GM19025 (cell line): ENCODE data around the gene ZNF785.
"Not testable (repeated sequence)": the region's sequence is repeated elsewhere in the genome, so short reads cannot be mapped to it uniquely, and the experiment has no call there.

Source experiments
- ATAC-seq: cut with Tn5 transposase; IDR thresholded peaks from one replicate; pipeline ENCODE4 v1.9.1; 2021; ENCODE audit warnings: mild to moderate bottlenecking, low read depth, moderate library complexity; ENCODE audit not compliant: unreplicated experiment

Gene ZNF785

DNA sequence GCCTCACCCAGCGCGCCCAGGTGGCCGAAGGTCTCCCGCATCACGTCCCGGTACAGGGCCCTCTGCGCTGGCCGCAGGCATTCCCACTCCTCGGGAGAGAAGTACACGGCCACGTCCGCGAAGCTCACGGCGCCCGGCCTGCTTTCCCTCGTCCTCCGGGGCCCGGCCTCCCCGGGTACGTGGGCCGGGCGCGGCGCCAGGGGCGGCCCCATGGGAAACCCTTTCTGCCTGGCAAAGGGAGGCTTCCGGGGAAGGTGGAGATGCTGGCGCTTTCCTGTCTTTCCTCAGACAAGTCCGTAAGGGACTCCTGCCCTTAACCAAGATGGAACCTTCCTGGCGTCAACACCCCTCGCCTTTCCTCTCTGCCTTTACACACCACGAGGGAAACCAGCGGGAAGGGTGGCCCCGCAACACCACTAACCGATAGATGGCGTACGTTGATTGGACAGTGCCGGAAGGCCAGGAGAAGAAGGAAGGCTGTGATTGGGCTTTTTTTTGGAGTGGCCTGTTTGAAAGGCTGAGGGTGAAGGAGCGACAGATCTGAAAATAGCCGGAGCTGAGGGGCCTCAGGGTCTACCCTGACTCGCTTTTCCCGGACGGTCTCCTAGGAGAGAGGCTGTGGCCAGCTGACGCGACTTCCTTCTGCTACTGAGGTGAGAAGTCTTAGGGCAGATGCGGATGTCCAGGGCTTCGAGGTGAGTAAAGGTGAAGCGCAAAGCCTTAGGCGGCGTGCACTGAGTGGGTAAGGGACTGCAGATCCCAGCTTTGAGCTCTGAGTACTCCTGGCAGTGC lies at the start of gene ZNF785:
TSS of gene ZNF785 (minus strand) at position 298 of the 792 bp plus-strand sequence. CDS start at position 212, 86 bp downstream.
- peak; percentile 92 for ATAC-seq

DNA sequence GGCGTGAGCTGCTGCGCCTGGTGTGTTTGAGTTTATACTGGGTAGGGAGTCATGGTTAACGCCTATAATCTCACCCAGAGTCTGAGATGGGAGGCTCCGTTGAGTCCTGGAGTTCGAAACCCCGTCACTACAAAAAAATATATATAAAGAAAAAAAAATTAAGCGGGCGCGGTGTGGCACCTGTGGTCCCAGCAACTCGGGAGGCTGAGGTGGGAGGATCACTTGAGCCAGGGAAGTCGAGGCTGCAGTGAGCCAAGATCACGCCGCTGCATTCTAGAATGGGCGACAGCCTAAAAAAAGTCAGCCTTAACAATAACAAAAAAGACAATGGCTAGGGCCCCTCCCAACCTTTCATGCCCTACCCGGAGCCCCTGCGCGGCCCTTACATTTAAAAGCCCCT lies 48.0 kb upstream of the ZNF785 start:
- ATAC-seq: no peak

DNA sequence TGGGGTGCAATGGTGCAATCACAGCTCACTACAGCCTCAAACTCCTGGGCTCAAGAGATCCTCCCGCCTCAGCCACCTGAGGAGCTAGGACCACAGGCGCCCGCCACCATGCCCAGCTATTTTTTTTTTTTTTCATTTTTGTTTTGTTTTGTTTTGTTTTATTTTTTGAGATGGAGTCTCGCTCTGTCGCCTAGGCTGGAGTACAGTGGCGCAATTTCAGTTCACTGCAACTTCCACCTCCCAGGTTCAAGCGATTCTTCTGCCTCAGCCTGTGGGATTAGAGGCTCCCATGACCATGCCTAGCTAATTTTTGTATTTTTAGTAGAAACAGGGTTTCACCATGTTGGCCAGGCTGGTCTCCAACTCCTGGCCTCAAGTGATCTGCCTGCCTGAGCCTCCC lies 47.0 kb upstream of the ZNF785 start:
- ATAC-seq: not testable (repeated sequence)

DNA sequence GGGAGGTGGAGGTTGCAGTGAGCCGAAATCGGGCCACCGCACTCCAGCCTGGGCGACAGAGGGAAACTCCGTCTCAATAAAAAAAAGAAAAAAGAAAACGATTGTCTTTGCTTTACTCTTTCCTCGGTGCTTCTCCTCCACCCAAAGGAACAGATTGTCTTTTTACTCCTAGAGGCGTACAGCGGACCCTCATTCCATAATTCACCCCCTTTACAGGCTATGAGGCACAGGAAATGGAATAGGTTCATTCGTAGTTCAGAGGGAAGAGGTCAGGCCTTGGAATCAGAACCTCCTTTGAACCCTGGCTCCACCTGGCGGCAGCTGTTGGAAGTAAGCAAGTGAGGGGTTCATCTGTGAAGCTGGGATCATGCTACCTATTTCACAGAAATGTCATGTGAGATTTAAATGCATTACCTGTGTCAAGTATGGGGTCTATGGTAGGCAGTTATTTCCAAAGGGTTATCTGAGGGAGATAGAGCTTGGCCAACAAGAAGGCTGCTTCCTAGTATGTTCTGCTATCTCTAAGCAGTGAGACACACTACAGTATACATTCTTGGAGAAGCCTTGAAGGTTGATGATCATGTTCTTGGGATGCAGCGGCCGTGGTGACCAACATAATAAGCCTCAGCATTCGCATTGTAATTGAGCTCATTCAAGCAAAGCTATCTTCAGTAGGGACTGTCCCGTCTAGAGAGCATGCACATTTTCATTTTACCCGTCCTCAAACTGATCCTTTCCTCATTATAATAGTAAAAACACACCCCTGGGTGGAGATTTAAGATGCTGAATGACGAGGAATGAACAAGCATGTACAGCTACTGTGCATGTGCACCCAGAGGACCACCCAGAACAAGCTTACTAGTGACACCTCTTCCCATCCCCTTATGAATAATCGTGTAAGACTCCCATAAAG lies 43.4 kb upstream of the ZNF785 start:
- ATAC-seq: no peak

DNA sequence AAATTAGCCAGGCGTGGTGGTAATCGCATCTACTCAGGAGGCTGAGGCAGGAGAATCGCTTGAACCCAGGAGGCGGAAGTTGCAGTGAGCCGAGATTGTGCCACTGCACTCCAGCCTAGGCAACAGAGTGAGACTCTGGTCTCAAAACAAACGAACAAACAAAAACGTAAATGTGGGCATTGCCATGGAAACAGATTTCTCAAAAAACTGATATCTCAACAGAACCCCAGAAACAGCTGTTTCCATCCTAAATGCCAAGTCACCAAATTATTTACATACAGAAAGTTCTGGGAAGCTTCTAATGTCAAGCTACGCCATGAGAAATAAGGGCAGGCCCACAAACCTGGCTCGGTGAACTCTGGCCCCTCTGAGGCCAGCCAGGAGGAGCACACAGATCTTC lies 40.7 kb upstream of the ZNF785 start:
- no peak for ATAC-seq

DNA sequence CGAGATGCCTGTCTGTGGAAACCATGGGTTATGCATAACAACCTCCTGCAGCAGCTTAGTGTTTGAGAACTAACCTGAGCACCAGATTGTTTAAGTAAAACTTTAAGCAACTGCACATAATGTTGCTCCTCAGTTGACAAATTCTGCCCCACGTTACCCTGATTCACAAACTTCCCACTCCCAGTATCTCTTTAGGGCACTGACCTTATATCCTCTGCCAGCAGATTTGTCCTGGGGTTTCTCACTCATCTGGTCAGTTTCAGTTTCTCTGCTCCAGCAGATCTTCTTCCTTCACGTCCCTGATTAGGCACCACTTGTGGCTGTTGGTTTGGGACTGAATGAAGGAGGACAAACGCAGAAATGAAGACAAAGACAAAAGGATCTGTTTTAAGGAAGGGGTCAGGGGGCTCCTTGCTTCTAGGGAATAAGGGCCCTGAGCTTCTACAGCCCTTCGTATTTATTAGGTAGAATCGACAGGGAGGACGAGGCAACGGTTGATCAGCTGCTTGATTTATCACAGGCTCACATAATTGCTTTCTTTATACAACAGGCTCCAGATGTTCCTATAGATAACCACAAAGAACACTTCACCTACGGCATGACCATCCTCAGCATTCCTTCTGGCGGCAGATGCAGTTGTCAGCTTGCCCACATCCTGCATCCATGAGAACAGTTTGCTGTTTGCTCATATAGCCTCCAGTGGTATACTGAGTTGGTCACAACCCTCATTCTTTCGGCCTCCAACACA lies 38.2 kb upstream of the ZNF785 start:
- no peak for ATAC-seq

DNA sequence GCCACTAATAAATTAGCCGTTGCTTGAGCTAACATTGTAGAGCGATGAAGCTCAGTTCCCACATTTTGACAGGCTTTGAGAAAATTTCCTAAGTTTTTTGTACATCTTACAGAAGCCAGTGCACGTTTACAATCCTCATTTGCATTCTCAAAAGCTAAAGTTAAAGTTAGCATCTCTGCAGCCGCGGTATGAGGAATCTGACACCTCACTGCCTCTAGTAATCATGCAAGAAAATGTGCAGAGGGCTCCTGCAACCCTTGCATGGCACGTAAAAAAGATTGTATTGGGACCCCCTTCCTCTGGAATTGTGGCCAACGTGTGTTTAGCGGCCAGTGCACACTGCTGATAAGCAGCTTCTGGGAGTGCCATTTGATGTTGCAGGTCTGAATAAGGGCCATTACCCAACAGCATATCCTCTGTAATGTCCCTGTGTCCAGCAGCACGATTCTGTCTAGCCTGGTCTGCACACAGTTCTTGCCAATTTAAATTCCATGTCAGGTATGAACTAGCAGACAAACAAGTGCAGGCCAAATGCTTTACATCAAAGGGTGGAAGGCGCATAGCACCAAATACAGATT lies 37.0 kb upstream of the ZNF785 start:
- ATAC-seq: no peak

DNA sequence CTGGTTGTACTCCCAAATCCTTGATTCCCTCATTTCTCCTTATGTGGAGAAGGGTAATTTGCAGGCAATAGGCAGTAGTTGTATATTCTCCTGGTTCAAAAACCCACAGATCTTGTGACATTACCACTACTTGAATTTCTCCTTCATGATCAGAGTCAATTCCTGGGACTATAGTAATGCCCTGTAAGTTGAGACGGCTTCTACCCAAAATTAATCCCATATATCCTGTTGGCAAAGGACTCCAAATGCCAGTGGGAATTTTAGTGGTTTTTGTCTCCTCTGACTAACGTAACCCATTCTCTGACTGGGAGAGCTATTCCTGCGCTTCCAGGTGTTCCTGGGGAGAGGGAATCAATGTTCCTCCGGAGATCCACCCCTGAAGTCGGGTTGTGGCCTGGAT lies 36.3 kb upstream of the ZNF785 start:
- no peak for ATAC-seq

DNA sequence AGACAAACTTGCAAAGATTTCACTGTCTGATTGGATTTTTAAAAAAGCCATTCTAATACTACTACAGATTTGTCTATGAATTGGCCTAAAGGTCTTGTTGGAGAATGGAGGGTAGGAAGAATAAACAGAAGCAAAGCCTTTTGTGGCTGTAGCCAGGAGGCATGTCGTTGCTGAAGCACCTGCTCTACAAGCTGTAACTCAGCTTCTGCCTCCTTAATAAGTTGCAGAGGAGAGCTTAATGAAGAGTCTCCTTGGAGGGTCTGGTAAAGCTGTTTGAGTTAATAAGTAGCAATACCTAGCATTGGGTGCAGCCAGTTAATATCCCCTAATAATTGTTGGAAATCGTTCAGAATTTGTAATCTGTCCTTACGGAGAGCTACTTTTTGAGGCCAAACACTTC lies 34.7 kb upstream of the ZNF785 start:
- ATAC-seq: no peak

DNA sequence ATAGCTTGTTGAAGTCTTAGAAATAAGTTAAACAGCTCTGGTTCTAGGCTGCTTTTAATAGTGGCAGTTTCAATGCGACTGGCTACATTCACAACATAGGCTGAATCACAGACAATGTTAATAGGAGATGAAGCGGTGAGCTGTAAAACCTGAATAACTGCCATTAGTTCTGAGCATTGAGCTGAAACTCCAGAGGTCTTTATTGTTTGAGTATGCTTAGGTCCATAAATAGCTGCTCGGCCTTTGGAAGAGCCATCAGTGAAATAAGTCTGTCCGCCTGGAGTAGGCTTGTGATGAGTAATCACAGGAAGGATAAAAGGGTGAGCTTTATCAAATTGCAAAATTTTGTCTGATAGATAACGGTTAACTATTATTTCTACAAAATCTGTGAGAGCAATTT lies 34.1 kb upstream of the ZNF785 start:
- ATAC-seq: no peak

DNA sequence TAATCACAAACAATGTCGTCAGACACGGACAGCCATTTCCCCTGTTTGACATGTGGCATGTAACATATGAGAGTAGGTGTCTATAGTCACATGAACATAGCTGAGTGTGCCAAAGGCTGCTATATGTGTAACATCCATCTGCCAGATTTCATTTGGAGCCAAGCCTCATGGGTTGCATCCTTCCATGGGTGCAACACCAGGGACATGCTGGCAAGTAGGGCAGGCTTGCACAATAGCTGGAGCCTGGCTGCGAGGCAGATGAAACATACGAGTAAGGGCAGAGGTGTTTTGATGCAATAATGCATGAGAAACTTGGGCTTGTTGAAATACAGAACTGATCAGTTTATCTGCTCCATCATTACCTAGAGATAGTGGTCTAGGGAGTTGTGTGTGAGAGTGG lies 33.7 kb upstream of the ZNF785 start:
- ATAC-seq: no peak

DNA sequence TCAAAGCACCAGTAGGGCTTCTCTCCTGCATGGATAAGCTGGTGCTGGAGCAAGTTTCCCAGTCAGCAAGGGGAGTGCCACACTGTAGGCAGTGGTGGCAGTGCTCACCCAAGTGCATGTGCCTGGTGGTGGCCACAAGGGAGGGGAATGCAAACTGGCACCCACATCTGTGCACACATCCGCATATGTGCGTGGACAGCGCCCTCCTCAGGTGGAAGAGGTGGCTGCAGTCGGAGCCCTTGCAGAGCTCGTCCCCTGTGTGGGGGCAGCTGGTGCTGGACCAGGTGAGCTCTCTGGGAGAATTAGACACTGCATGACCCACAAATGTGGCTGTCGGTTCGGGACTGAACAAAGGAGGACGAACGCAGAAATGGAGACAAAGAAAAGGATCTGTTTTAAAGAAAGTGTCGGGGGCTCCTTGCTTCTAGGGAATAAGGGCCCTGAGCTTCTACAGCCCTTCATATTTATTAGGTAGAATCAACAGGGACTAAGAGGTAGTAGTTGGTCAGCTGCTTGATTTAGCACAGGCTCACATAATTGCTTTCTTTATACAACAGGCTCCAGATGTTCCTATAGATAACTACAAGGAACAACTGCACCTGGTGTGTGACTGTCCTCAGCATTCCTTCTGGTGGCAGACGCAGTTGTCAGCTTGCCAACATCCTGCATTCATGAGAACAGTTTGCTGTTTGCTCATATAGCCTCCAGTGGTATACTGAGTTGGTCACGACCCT lies 30.0 kb upstream of the ZNF785 start:
- no peak for ATAC-seq

DNA sequence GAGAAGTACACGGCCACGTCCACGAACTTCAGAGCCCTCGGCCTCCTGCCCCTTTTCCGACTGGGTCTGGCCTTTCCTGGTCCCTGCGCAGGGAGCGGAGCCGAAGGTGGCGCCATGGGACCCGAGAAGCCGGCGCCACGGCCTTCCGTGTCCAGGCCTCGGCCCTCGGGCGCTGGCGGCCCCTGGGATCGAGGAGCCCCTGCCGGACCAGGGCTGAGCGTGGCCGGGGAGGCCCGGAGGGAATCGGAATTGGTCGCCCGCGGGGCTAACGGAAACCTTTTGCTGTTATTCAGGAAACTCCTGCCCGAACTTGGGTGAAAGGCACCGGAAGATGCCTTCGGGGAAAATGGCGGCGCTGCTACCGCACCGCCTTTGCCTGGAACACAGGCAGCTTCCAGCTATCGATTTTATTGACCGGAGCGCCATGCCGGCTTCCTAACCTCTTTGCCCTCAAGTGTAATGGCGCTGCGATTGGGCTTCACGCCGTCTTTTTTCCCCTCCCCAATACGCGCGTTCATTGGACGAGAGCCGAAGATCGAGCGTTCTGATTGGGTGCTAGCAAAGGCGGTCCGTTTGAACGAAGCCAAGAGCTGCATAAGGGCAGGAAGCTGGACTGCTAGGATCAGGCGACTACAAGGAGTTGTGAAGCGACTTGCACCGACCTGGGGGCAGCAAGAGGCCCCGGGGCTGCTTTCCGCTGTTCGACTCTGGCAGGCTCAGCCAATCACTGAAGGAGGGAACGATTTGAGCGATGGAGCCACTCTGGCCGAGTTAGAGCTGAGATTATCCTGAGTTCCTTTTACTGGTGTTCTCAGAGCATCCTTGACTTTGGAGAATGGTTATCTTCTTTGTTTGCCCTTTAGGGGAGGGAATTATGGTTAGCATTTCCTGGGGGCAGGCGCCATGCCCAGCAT lies 24.7 kb upstream of the ZNF785 start, which contains the start of gene ZNF689:
TSS of gene ZNF689 (minus strand) at position 464 of the 914 bp plus-strand sequence. CDS start at position 116, 348 bp downstream.
- ATAC-seq: peak; percentile 84

DNA sequence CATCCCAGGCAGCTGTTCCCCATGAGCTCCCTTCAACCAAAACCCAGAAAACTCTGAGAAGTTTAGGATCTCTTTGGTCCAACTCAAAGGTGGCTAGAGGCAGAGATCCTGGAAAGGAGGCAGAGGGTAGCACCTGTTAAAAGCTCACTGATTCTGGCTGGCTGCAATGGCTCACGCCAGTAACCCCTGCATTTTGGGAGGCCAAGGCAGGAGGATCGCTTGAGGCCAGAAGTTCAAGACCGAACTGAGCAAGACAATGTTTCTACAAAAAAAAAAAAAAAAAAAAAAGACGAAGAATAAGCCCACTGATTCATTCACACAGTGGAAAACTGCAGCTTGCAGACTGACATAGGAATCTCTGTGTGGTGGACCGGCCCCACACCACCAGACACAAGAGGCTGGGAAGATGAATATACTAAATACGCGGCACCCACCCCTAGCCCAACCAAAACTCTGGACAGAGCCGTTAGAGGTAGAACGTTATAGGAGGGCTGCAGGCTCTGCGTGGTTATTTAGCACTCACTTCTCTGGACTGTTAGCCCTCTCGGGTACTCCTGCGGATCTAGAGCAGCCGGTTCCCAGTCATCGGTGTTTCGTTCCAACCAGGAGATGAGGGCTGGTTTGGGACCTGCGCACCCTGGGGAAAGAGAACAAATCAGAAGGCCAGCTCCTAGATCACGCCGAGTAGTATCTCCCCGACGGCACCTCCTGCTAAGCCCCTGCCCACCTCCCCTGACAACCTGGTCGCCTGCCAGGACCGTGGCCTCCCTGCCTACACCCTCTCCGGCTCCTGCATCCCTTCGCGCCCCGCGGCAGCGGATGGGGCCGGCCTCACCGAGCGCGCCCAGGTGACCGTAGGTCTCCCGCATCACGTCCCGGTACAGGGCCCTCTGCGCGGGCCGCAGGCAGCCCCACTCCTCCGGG lies 23.8 kb upstream of the ZNF785 start:
- peak; percentile 18 for ATAC-seq

DNA sequence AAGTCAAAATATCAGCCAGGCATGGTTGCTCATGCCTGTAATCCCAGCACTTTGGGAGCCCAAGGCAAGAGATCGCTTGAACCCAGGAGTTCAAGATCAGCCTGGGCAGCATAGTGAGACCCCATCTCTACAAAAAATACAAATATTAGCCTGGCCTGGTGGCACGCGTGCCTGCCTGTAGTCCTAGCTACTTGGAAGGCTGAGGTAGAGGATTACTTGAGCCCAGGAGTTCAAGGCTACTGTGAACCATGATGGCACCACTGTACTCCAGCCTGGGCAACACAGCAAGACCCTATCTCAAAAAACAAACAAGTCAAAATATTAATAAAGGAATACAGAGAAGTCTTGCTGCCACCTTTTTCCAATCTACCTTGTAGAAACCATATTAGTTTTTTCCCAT lies 20.5 kb upstream of the ZNF785 start:
- no peak for ATAC-seq

DNA sequence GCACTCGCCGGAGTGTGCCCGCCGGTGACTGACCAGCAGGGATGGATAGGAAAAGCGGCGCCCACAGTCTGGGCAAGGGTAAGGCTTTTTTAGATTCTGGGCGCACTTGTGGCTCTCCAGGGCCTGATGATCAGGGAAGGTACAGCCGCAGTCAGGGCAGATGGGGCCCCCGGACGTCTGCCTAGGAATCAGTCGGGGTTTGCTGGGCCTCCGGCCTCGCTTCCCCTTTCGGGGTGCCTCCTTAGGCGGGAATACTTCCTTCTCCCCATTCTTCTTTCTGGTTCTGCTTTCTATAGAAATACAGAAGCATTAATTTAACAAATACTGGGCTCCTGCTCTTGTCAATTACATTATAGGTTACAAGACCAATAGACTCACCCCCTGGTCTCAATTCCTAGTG lies 19.7 kb upstream of the ZNF785 start:
- no peak for ATAC-seq

DNA sequence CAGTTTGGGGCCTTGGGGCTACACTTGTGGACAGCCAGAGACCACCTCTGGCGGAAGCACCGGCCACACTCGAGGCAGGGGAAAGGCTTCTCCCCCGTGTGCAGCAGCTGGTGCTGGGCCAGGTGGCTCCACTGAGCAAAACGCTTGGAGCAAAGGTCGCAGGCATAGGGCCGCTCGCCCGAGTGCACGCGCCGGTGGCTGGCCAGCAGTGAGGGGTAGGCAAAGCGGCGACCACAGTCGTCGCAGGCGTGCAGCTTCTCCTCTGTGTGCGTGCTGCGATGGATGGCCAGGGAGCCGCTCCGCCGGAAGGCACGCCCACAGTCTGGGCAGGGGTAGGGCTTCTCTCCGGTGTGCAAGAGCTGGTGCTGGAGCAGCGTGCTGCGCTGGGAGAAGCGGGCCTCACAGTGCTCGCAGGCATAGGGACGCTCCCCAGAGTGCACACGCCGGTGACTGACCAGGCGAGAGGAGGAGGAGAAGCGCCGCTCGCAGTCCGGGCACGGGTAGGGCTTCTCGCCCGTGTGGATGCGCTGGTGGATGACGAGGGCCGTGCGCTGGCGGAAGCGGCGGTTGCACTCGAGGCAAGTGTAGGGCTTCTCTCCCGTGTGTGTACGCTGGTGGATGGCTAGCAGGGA lies 18.9 kb upstream of the ZNF785 start:
- no peak for ATAC-seq
